ENCODE measurements around the gene CCL8. TPM values are rescaled to one million over a fixed set of nuclear protein-coding genes. Genes with fewer than 3 reads are reported as not detected.

CCL8 gene
- total RNA-seq, 1 donor from 2014 or later, result not detected

GRCh38 chr17:34299956-34300577 lies 19.2 kb upstream of the CCL8 start:
- peaks cover 33% of the 10 kb centered on the region for H3K4me1 Mint-ChIP-seq (ENCODE audit: low read depth)
- no peak overlapping the region for H3K4me3 Mint-ChIP-seq (ENCODE audit: unreplicated experiment)
- no peaks in the 10 kb centered on the region for H3K27me3 Mint-ChIP-seq (ENCODE audit: low read depth)
- no peaks in the 10 kb centered on the region for H3K9me3 Mint-ChIP-seq (ENCODE audit: low read depth)
- no peak for DNase-seq (ENCODE audit: low spot score)
- no peaks in the 10 kb centered on the region for H3K36me3 Mint-ChIP-seq (ENCODE audit: low read depth)
- H3K27ac Mint-ChIP-seq (ENCODE audit: unreplicated experiment), result peak overlapping the region; percentile 42
- TF ChIP-seq CTCF (IDR thresholded peaks at IDR 0.05), result no peak

DNA sequence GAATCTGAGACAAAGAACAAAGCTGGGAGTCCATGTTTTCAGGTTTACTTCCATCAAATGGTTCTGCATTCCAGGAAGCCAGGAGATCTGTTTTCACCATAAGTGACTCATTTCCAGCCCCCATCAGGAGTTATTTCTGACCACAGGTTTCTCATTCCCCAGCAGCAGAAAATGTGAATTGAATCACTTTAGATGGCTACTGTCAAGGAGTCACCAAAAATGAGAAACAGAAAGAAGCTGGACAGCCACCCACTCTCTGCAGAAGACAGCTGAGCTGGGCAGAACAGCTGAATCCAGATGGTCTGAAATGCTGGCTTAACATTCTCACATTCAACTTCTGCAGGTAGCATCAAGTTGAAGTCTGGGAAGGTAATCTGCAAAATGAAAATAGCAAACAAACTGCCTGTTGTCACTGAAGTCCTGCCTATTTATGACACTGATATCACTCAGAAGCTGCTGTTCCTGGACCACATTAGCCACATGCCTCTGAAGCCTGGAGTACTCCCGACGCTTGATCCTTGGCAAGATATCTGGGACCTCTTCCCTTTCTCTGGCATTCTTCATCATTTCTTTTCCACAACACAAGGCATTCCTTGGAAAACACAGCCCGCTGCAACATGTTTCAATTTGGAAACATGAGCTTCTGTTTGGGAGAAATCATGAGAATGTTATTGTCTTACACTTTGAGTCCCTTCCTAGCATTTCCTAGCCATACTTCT lies 18.4 kb upstream of the CCL8 start:
- Mint-ChIP-seq H3K27ac (ENCODE audit: unreplicated experiment) (peak overlapping the region; percentile 42), H3K9me3 (ENCODE audit: low read depth) (no peaks in the 10 kb centered on the region), H3K27me3 (ENCODE audit: low read depth) (no peaks in the 10 kb centered on the region), H3K4me3 (ENCODE audit: unreplicated experiment) (no peak overlapping the region), H3K36me3 (ENCODE audit: low read depth) (no peaks in the 10 kb centered on the region), H3K4me1 (ENCODE audit: low read depth) (peaks cover 33% of the 10 kb centered on the region)
- no peak for DNase-seq (ENCODE audit: low spot score)
- no peak for TF ChIP-seq CTCF (IDR thresholded peaks at IDR 0.05)

DNA sequence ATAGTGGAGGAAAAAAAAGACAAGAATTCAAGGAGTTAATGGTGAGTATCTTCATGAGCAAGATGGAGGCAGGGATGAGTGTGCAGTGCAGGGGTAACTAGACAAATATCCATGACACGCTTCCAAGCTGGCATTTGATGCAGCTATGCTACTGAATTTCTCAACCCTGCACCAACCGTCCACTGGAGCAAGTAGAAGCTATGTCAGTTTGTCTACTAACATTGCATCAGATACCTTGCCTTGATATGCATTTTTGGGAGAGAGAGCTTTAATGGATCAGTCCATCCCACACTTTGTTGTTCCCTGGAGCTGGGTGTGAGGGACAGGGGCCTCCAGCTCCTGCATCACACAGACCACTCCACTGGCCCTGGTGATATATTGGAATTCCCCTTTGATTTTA lies 17.2 kb upstream of the CCL8 start:
- DNase-seq (ENCODE audit: low spot score), result no peak
- H3K9me3 Mint-ChIP-seq (ENCODE audit: low read depth), result no peaks in the 10 kb centered on the region
- no peak overlapping the region for H3K4me3 Mint-ChIP-seq (ENCODE audit: unreplicated experiment)
- no peaks in the 10 kb centered on the region for H3K36me3 Mint-ChIP-seq (ENCODE audit: low read depth)
- H3K4me1 Mint-ChIP-seq (ENCODE audit: low read depth), result peaks cover 38% of the 10 kb centered on the region
- H3K27ac Mint-ChIP-seq (ENCODE audit: unreplicated experiment), result no peak overlapping the region
- H3K27me3 Mint-ChIP-seq (ENCODE audit: low read depth), result no peaks in the 10 kb centered on the region
- TF ChIP-seq CTCF (IDR thresholded peaks at IDR 0.05), result no peak

DNA sequence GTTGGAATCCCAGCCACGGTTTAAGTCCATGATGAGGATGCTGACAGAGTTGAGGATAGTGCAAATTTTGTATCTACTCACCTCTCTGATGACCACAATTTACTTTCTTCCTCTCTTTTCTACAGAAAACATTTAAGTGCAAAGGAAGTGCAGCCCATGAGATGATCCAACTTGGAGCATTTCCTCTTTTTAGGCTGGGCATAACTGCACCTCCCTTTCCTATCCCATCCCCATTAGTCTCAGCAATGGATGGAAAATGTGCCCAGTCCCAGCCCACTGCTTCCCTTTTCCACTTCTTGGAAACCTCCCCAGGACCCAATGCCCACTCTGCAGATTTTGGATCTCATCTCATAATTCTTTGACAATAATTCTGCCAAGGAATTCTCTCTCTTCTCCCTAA lies 16.6 kb upstream of the CCL8 start:
- TF ChIP-seq CTCF (IDR thresholded peaks at IDR 0.05), result no peak
- H3K4me3 Mint-ChIP-seq (ENCODE audit: unreplicated experiment), result no peak overlapping the region

DNA sequence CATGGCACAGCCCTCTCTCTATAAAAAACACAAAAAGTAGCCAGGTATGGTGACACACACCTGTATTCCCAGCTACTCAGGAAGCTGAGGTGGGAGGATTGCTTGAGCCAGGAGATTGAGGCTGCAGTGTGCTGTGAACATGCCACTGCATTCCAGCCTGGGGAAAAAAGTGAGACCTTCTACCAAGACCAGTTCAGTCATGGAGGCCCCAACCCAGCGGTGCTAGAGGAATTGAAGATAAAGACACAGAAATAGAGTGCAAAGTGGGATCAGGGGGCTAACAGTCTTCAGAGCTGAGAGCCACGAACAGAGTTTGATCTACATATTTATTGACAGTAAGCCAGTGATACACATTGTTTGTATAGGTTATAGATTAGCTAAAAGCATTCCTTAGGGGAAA lies 15.6 kb upstream of the CCL8 start:
- H3K4me1 Mint-ChIP-seq (ENCODE audit: low read depth), result peaks cover 34% of the 10 kb centered on the region
- no peaks in the 10 kb centered on the region for H3K27me3 Mint-ChIP-seq (ENCODE audit: low read depth)
- no peak overlapping the region for H3K4me3 Mint-ChIP-seq (ENCODE audit: unreplicated experiment)
- DNase-seq (ENCODE audit: low spot score), result no peak
- no peak for TF ChIP-seq CTCF (IDR thresholded peaks at IDR 0.05)
- H3K36me3 Mint-ChIP-seq (ENCODE audit: low read depth), result no peaks in the 10 kb centered on the region
- no peaks in the 10 kb centered on the region for H3K9me3 Mint-ChIP-seq (ENCODE audit: low read depth)
- no peak overlapping the region for H3K27ac Mint-ChIP-seq (ENCODE audit: unreplicated experiment)

More for the DNA sequence above, 16.6 kb upstream of the CCL8 start:
- DNase-seq (ENCODE audit: low spot score), result no peak
- Mint-ChIP-seq H3K9me3 (ENCODE audit: low read depth) (no peaks in the 10 kb centered on the region), H3K36me3 (ENCODE audit: low read depth) (no peaks in the 10 kb centered on the region), H3K27me3 (ENCODE audit: low read depth) (no peaks in the 10 kb centered on the region), H3K27ac (ENCODE audit: unreplicated experiment) (no peak overlapping the region), H3K4me1 (ENCODE audit: low read depth) (peaks cover 39% of the 10 kb centered on the region)

Data from chondrocyte (in vitro differentiated cells).